ENCODE measurements around the gene NEDD9. TPM values are rescaled to one million over a fixed set of nuclear protein-coding genes. Genes with fewer than 3 reads are reported as not detected.

The NEDD9 gene
- total and polyA plus RNA-seq, 4 donors: 7.5 to 16.8 (median 11.7) TPM

- Histone ChIP-seq H3K36me3 (ENCODE audit: control insufficient read depth in 4 of 4, insufficient read depth in 3 of 4, low read depth in 1 of 4, low read length in 3 of 4) (peaks cover 0 to 9% (median 3%) of the 10 kb centered on the region in 4 donors), H3K9me3 (ENCODE audit: control insufficient read depth in 4 of 4, low read length in 3 of 4) (no peaks in the 10 kb centered on the region), H3K27me3 (ENCODE audit: control insufficient read depth in 4 of 4, insufficient read depth in 4 of 4, low read length in 3 of 4) (no peaks in the 10 kb centered on the region), H3K4me1 (ENCODE audit: control insufficient read depth in 4 of 4, insufficient read depth in 4 of 4, low read length in 3 of 4) (no peaks in the 10 kb centered on the region), H3K9ac (ENCODE audit: low read depth in 1 of 2, low read length in 2 of 2) (no peak overlapping the region), H3K27ac (ENCODE audit: low read depth in 1 of 2, low read length in 2 of 2) (no peak overlapping the region), H3K4me3 (ENCODE audit: low read depth in 1 of 3, low read length in 3 of 3) (no peak overlapping the region)
- TF ChIP-seq FOXA1 (IDR thresholded peaks at IDR 0.05) (no peak), FOXA2 (IDR thresholded peaks at IDR 0.05) (no peak), MAX (IDR thresholded peaks at IDR 0.05) (no peak), JUND (IDR thresholded peaks at IDR 0.05) (no peak), RAD21 (IDR thresholded peaks at IDR 0.05) (no peak), REST (IDR thresholded peaks at IDR 0.05) (no peak), HNF4G (IDR thresholded peaks at IDR 0.05) (no peak), YY1 (IDR thresholded peaks at IDR 0.05) (no peak), EGR1 (IDR thresholded peaks at IDR 0.05; ENCODE audit: low read depth in 2 of 2) (no peak), GABPA (IDR thresholded peaks at IDR 0.05 in 1 of 2, conservative IDR thresholded peaks at IDR 0.05 in 1 of 2) (no peak), TAF1 (conservative IDR thresholded peaks at IDR 0.05) (no peak), RXRA (IDR thresholded peaks at IDR 0.05) (no peak), HNF4A (conservative IDR thresholded peaks at IDR 0.05) (no peak)
- TF ChIP-seq, protein P1, sequence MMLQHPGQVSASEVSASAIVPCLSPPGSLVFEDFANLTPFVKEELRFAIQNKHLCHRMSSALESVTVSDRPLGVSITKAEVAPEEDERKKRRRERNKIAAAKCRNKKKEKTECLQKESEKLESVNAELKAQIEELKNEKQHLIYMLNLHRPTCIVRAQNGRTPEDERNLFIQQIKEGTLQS (IDR thresholded peaks at IDR 0.05): no peak
- TF ChIP-seq, protein P2, sequence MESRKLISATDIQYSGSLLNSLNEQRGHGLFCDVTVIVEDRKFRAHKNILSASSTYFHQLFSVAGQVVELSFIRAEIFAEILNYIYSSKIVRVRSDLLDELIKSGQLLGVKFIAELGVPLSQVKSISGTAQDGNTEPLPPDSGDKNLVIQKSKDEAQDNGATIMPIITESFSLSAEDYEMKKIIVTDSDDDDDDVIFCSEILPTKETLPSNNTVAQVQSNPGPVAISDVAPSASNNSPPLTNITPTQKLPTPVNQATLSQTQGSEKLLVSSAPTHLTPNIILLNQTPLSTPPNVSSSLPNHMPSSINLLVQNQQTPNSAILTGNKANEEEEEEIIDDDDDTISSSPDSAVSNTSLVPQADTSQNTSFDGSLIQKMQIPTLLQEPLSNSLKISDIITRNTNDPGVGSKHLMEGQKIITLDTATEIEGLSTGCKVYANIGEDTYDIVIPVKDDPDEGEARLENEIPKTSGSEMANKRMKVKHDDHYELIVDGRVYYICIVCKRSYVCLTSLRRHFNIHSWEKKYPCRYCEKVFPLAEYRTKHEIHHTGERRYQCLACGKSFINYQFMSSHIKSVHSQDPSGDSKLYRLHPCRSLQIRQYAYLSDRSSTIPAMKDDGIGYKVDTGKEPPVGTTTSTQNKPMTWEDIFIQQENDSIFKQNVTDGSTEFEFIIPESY (IDR thresholded peaks at IDR 0.05): no peak
- 88% methylated on average over 3 of the region's 3 CpGs for WGBS
- DNase-seq (ENCODE audit: low spot score): no peak
These were observed 92.4 kb downstream of the NEDD9 start for GRCh38 chr6:11140056-11140455.

DNA sequence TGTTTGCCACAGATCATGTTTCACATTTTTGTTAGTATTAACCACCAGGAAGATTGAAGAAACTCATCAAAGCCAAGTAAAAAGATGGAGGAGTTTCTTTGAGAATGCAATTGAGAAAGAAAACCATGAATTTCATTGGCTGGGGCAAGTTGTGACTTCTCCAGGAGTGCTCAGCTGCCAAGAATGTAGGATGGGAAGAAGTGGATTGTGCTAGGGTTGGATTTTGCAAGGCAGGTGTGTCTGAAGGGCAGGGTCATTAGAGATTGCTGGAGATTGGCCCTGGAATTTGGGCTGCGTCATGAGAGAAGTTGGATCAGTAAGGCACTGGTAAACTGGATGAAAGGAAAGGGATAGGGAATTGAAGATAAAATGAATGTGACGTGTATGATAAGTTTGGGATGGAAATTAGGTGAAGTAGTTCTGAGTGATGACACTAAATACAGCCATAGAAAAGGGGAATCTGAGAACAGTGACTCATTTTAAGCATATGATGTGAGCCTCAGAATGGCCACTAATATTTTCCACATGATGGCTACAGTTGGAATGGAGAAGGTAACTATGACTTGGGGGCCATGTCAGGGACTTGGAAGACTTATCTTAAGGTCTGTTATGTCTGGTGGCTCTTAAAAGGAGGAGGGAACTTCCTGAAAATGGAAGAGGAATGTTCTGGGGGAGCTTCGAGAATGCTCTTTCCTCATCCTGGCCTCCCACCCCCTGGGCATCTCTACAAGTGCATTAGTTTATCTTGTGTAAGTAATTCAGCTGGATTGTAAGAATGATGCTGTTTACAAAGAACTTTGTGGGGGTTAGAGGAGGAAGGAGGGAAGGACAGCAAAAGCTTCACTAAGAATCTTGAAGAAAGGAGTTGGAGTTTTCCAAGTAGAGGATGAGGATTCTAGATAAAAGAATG, 93.2 kb downstream of the NEDD9 start:
- Histone ChIP-seq H3K36me3 (ENCODE audit: control insufficient read depth in 4 of 4, insufficient read depth in 3 of 4, low read depth in 1 of 4, low read length in 3 of 4) (peaks cover 0 to 14% (median 7%) of the 10 kb centered on the region in 4 donors), H3K4me1 (ENCODE audit: control insufficient read depth in 4 of 4, insufficient read depth in 4 of 4, low read length in 3 of 4) (no peaks in the 10 kb centered on the region), H3K27ac (ENCODE audit: low read depth in 1 of 2, low read length in 2 of 2) (no peak overlapping the region), H3K27me3 (ENCODE audit: control insufficient read depth in 4 of 4, insufficient read depth in 4 of 4, low read length in 3 of 4) (no peaks in the 10 kb centered on the region), H3K4me3 (ENCODE audit: low read depth in 1 of 3, low read length in 3 of 3) (no peak overlapping the region), H3K9me3 (ENCODE audit: control insufficient read depth in 4 of 4, low read length in 3 of 4) (no peaks in the 10 kb centered on the region), H3K9ac (ENCODE audit: low read depth in 1 of 2, low read length in 2 of 2) (no peak overlapping the region)
- 93% methylated on average over 3 of the region's 3 CpGs for WGBS
- no peak for DNase-seq (ENCODE audit: low spot score)
- no peak for TF ChIP-seq REST (IDR thresholded peaks at IDR 0.05)
- TF ChIP-seq, protein P1 (IDR thresholded peaks at IDR 0.05): no peak
- no peak for TF ChIP-seq GABPA (IDR thresholded peaks at IDR 0.05 in 1 of 2, conservative IDR thresholded peaks at IDR 0.05 in 1 of 2)
- TF ChIP-seq FOXA1 (IDR thresholded peaks at IDR 0.05): no peak
- TF ChIP-seq RAD21 (IDR thresholded peaks at IDR 0.05): no peak
- TF ChIP-seq TAF1 (conservative IDR thresholded peaks at IDR 0.05): no peak

Measured in liver (tissue), 9 donors.